Activated T-cell treated with anti-CD3 and anti-CD28 coated beads, Interleukin-2, amount 50 U/mL, for 4 hours (primary cell): ENCODE results near the gene FOXP4. TPM values are rescaled to one million over a fixed set of nuclear protein-coding genes. Genes with fewer than 3 reads are reported as not detected.

Experiments
- total RNA-seq, 3 donors: library from RNA; stranded (reverse); gene quantifications; one replicate each; pipeline ENCODE4 v1.2.1, GENCODE V29; 2021

The FOXP4 gene
- total RNA-seq, 3 donors from 2014 or later, result 23.0 to 38.6 (median 28.2) TPM

Other genes with a start within 250 kb of the FOXP4 start
- gene NCR2, start 210.8 kb upstream of the FOXP4 start, total RNA-seq, result not detected
- under 1 TPM in 1 of 3 donors, not detected in 2; 0.49 TPM for gene MDFI, start 92.1 kb downstream of the FOXP4 start, total RNA-seq
- gene TFEB, start 189.2 kb downstream of the FOXP4 start, total RNA-seq, result 10 to 100 TPM in 2 of 3 donors, 1 to 10 TPM in 1; 7.6 to 15.4 (median 10.8) TPM
- under 1 TPM; 0.14 to 0.38 (median 0.24) TPM for gene PGC, start 201.0 kb downstream of the FOXP4 start, total RNA-seq
- gene FRS3, start 233.5 kb downstream of the FOXP4 start, total RNA-seq, result 1 to 10 TPM; 4.7 to 7.4 (median 5.3) TPM
- not detected for gene PRICKLE4, start 234.4 kb downstream of the FOXP4 start, total RNA-seq
- gene TOMM6, start 241.3 kb downstream of the FOXP4 start, total RNA-seq, result 100 to 1,000 TPM; 415 to 478 (median 454) TPM